MCF 10A (cell line): ENCODE data around the gene RNASE12. TPM values are rescaled to one million over a fixed set of nuclear protein-coding genes. Genes with fewer than 3 reads are reported as not detected.

Experiments used
- BruUV-seq: library from RNA; stranded (reverse); fragments of 400-500 nt; replicated peaks from 2 replicates; lab custom pipeline; 2021; lab: Mats Ljungman, UMichigan
- CTCF ChIA-PET: fragments of 300-600 bp; sonication (Branson Sonifier 250); formaldehyde crosslinking; extraction: SDS; loops from one replicate; lab custom pipeline; 2021; ENCODE audit warnings: antibody characterized with exemption, inconsistent platforms; lab: Yijun Ruan, JAX
- POLR2A ChIA-PET: fragments of 300-600, 350-650 bp; sonication (Branson Sonifier 250); formaldehyde crosslinking; extraction: SDS; loops from one replicate; lab custom pipeline; 2020; ENCODE audit warnings: antibody characterized with exemption, inconsistent platforms; lab: Yijun Ruan, JAX
- DNase-seq: peaks from one replicate; pipeline ENCODE4 v3.0.0-alpha.2; 2018; ENCODE audit not compliant: unreplicated experiment
- H3K27ac Mint-ChIP-seq: one replicate; pipeline ENCODE4 v1.8.0; 2022; ENCODE audit warnings: mild to moderate bottlenecking, low read depth, mixed read lengths; ENCODE audit not compliant: unreplicated experiment
- H3K27me3 Mint-ChIP-seq: one replicate; pipeline ENCODE4 v1.8.0; 2022; ENCODE audit warnings: mixed read lengths; ENCODE audit not compliant: insufficient read depth, unreplicated experiment
- H3K36me3 Mint-ChIP-seq: one replicate; pipeline ENCODE4 v1.8.0; 2022; ENCODE audit warnings: mild to moderate bottlenecking, moderate library complexity, mixed read lengths; ENCODE audit not compliant: insufficient read depth, unreplicated experiment
- H3K4me1 Mint-ChIP-seq: one replicate; pipeline ENCODE4 v1.8.0; 2022; ENCODE audit warnings: mixed read lengths; ENCODE audit not compliant: insufficient read depth, unreplicated experiment
- H3K4me3 Mint-ChIP-seq: one replicate; pipeline ENCODE4 v1.8.0; 2022; ENCODE audit warnings: mild to moderate bottlenecking, moderate library complexity, mixed read lengths; ENCODE audit not compliant: unreplicated experiment
- H3K9me3 Mint-ChIP-seq: one replicate; pipeline ENCODE4 v1.8.0; 2022; ENCODE audit warnings: mixed read lengths; ENCODE audit not compliant: unreplicated experiment
- CTCF ChIP-seq: fragments of 200-600 bp; IDR thresholded peaks from one replicate; pipeline ENCODE4 v1.8.0; 2022; ENCODE audit warnings: antibody characterized with exemption, mild to moderate bottlenecking; ENCODE audit not compliant: unreplicated experiment
- intact Hi-C: fragments of 100-400 bp; cut with micrococcal nuclease; formaldehyde crosslinking; loops from 2 replicates; pipeline ENCODE4 v1.14.1; 2022
- total RNA-seq: library from RNA; stranded (reverse); gene quantifications from 2 replicates; pipeline ENCODE4 v1.2.3, GENCODE V29; 2022

RNASE12 gene
- total RNA-seq, 1 experiment from 2014 or later, result not detected

DNA sequence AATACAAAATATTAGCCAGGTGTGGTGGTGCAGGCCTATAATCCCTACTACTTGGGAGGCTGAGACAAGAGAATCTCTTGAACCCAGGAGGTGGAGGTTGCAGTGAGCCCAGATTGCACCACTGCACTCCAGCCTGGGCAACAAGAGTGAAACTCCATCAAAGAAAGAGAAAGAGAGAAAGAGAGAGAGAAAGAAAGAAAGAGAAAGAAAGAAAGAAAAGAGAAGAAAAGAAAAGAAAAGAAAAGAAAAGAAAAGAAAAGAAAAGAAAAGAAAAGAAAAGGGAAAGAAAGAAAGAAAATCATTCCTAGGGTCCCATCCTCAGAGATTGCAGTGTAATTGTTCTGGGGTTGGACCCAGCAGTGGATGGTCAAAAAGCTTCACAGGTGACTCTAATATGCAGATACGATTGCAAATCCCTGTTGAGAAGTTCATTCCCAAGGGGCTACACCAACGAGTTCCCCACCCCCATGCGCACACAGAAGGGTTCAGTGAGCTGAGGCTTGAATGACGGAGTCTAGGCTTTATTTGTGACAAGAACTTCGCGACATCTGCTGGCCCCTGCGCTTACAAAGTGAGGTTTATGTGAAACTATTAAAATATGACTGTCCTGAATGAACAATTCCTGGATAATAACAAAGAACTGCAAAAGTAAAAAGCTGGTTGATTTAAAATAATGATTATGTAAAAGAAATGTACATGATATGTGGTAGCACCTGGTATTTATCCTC, 17.4 kb upstream of the RNASE12 start:
- intact Hi-C loops, result loop anchor here (1.0 kb wide), 4 partner anchors 83 to 281 kb away; partner anchors contain the start of gene APEX1
- H3K27ac Mint-ChIP-seq, result no peak overlapping the region
- peaks cover 9% of the 10 kb centered on the region for H3K4me1 Mint-ChIP-seq
- CTCF ChIA-PET, result interaction anchor here (0.6 to 8.9 kb wide), 32 partner anchors 8 to 300 kb away, joined by 3 to 152 read pairs (median 4); partner anchors contain the start of genes ANG, CCNB1IP1, PIP4P1 and RNASE4
- no peak for TF ChIP-seq CTCF
- DNase-seq, result no peak
- H3K9me3 Mint-ChIP-seq, result no peaks in the 10 kb centered on the region
- H3K36me3 Mint-ChIP-seq, result no peaks in the 10 kb centered on the region
- POLR2A ChIA-PET, result interaction anchor here (0.6 to 9.0 kb wide), 9 partner anchors 16 to 281 kb away, joined by 3 to 182 read pairs (median 12); partner anchors contain the start of genes APEX1, OSGEP, PARP2 and PIP4P1
- no TSS peak for BruUV-seq
- H3K4me3 Mint-ChIP-seq, result no peak overlapping the region
- no peaks in the 10 kb centered on the region for H3K27me3 Mint-ChIP-seq

GRCh38 chr14:20607617-20608016, 16.4 kb upstream of the RNASE12 start:
- POLR2A ChIA-PET, result interaction anchor here (0.6 to 3.8 kb wide), 4 partner anchors 15 to 280 kb away, joined by 3 to 26 read pairs (median 4); partner anchors contain the start of genes APEX1, OSGEP and TEP1

GRCh38 chr14:20606902-20607242, 15.7 kb upstream of the RNASE12 start:
- Mint-ChIP-seq H3K27me3 (no peaks in the 10 kb centered on the region), H3K27ac (no peak overlapping the region), H3K9me3 (no peaks in the 10 kb centered on the region), H3K36me3 (no peaks in the 10 kb centered on the region), H3K4me3 (no peak overlapping the region), H3K4me1 (peaks cover 9% of the 10 kb centered on the region)
- CTCF ChIA-PET, result interaction anchor here (0.5 to 8.9 kb wide), 22 partner anchors 10 to 781 kb away, joined by 3 to 152 read pairs (median 4); partner anchors contain the start of genes ANG, CCNB1IP1, RNASE12 and RNASE4
- no peak for DNase-seq
- intact Hi-C loops, result loop anchor here (1.0 kb wide), 3 partner anchors 76 to 153 kb away; partner anchors contain the start of gene OSGEP
- no TSS peak for BruUV-seq
- POLR2A ChIA-PET, result interaction anchor here (1.1 to 1.6 kb wide), 2 partner anchors 193 to 279 kb away, joined by 3 read pairs; partner anchors contain the start of gene TEP1
- no peak for TF ChIP-seq CTCF

More at GRCh38 chr14:20607617-20608016, 16.4 kb upstream of the RNASE12 start:
- intact Hi-C loops, result no loop called here
- Mint-ChIP-seq H3K27ac (no peak overlapping the region), H3K9me3 (no peaks in the 10 kb centered on the region), H3K27me3 (no peaks in the 10 kb centered on the region), H3K36me3 (no peaks in the 10 kb centered on the region), H3K4me1 (peaks cover 9% of the 10 kb centered on the region), H3K4me3 (no peak overlapping the region)
- CTCF ChIA-PET, result interaction anchor here (0.6 to 8.9 kb wide), 24 partner anchors 10 to 480 kb away, joined by 3 to 152 read pairs (median 6); partner anchors contain the start of genes ANG, CCNB1IP1, RNASE4 and TEP1
- BruUV-seq, result no TSS peak
- no peak for TF ChIP-seq CTCF
- no peak for DNase-seq
